CD4-positive, alpha-beta T cell treated with Interleukin-17A for 4 hours (primary cell): ENCODE data around the gene ADAMTSL3.

ENCODE experiments used
- DNase-seq: peaks from one replicate; pipeline ENCODE4 v3.0.0-alpha.2; 2020; ENCODE audit warnings: mixed read lengths

Gene ADAMTSL3

GRCh38 chr15:83764201-83764838 lies 110.4 kb downstream of the ADAMTSL3 start:
- no peak for DNase-seq

- DNase-seq, result no peak
Measured at GRCh38 chr15:83766339-83766738, 112.4 kb downstream of the ADAMTSL3 start.

- DNase-seq, result no peak
Measured at GRCh38 chr15:83767741-83768140, 113.8 kb downstream of the ADAMTSL3 start.

- DNase-seq, result no peak
Measured at GRCh38 chr15:83769411-83769999, 115.6 kb downstream of the ADAMTSL3 start.

GRCh38 chr15:83775738-83776137 lies 121.8 kb downstream of the ADAMTSL3 start:
- no peak for DNase-seq

- no peak for DNase-seq
Measured at GRCh38 chr15:83776986-83777385, 123.1 kb downstream of the ADAMTSL3 start.

GRCh38 chr15:83783227-83783626 lies 129.3 kb downstream of the ADAMTSL3 start:
- DNase-seq, result no peak

- no peak for DNase-seq
Measured at GRCh38 chr15:83784975-83785374, 131.1 kb downstream of the ADAMTSL3 start.

GRCh38 chr15:83786336-83786735 lies 132.4 kb downstream of the ADAMTSL3 start:
- DNase-seq, result no peak

- no peak for DNase-seq
Measured at GRCh38 chr15:83793069-83793468, 139.1 kb downstream of the ADAMTSL3 start.

GRCh38 chr15:83794209-83794608 lies 140.3 kb downstream of the ADAMTSL3 start:
- no peak for DNase-seq

GRCh38 chr15:83809345-83809744 lies 155.4 kb downstream of the ADAMTSL3 start:
- no peak for DNase-seq

- no peak for DNase-seq
Measured at GRCh38 chr15:83810110-83810509, 156.2 kb downstream of the ADAMTSL3 start.

GRCh38 chr15:83813682-83814081 lies 159.8 kb downstream of the ADAMTSL3 start:
- DNase-seq, result no peak

GRCh38 chr15:83815506-83815905 lies 161.6 kb downstream of the ADAMTSL3 start:
- DNase-seq, result no peak

GRCh38 chr15:83816124-83816883 lies 162.4 kb downstream of the ADAMTSL3 start:
- DNase-seq, result no peak

GRCh38 chr15:83818591-83818990 lies 164.7 kb downstream of the ADAMTSL3 start:
- DNase-seq, result no peak

GRCh38 chr15:83830381-83830780 lies 176.5 kb downstream of the ADAMTSL3 start:
- no peak for DNase-seq

- no peak for DNase-seq
Measured at GRCh38 chr15:83833569-83833968, 179.6 kb downstream of the ADAMTSL3 start.

GRCh38 chr15:83835479-83835878 lies 181.6 kb downstream of the ADAMTSL3 start:
- no peak for DNase-seq

GRCh38 chr15:83837945-83838571 lies 184.1 kb downstream of the ADAMTSL3 start:
- DNase-seq, result no peak

- no peak for DNase-seq
Measured at GRCh38 chr15:83838763-83839162, 184.8 kb downstream of the ADAMTSL3 start.

- DNase-seq, result no peak
Measured at GRCh38 chr15:83842281-83842680, 188.4 kb downstream of the ADAMTSL3 start.

GRCh38 chr15:83843471-83843871 lies 189.5 kb downstream of the ADAMTSL3 start:
- DNase-seq, result no peak
